22Rv1 (cell line): ENCODE results near the gene PRADC1.

ENCODE experiments used
- ZFX ChIP-seq: fragments of 450-650 bp; IDR thresholded peaks from 2 replicates; pipeline ENCODE4 v1.6.1; 2017; ENCODE audit warnings: antibody characterized with exemption, borderline replicate concordance
- TF ChIP-seq, protein P1 (sequence below): fragments of 450-650 bp; IDR thresholded peaks from 2 replicates; pipeline ENCODE4 v1.5.1; 2017; ENCODE audit warnings: mild to moderate bottlenecking

DNA sequence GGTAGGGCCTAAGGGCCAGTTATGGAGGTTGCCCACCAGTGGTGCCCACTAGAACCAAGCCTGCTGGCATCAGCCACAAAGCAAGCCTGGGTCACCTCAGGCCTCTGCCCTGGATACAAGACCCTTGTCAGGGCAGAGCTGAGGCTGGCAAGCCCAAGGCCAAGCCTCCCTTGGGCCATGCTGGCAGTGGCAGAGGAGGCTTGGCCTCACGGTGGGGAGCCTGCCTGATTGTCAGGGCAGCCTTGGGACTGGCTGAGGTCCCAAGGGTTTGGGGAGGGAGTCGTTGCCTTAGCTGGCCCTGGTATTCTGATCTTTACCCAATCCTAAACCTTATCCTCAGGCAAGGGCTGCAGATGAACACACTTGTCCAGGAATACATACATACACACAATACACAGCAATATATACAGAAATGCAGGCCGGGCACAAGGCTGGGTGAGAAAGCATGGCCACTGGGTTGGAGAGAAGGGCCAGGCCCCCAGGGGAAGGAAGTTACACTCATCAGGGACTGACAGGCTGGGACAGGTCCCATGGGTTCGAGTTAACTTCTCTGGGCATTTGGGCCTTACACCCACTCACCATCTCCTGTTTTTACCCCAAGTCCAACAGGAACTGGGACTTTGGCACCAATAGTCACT lies 22.1 kb upstream of the PRADC1 start:
- TF ChIP-seq, protein P1, sequence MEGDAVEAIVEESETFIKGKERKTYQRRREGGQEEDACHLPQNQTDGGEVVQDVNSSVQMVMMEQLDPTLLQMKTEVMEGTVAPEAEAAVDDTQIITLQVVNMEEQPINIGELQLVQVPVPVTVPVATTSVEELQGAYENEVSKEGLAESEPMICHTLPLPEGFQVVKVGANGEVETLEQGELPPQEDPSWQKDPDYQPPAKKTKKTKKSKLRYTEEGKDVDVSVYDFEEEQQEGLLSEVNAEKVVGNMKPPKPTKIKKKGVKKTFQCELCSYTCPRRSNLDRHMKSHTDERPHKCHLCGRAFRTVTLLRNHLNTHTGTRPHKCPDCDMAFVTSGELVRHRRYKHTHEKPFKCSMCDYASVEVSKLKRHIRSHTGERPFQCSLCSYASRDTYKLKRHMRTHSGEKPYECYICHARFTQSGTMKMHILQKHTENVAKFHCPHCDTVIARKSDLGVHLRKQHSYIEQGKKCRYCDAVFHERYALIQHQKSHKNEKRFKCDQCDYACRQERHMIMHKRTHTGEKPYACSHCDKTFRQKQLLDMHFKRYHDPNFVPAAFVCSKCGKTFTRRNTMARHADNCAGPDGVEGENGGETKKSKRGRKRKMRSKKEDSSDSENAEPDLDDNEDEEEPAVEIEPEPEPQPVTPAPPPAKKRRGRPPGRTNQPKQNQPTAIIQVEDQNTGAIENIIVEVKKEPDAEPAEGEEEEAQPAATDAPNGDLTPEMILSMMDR: no peak
- no peak for TF ChIP-seq ZFX
